C4-2B (cell line): Measurements from ENCODE around the gene LRRC75A.

ENCODE experiments used
- H3K27ac ChIP-seq: fragments of 450-650 bp; 2 replicates; pipeline ENCODE4 v1.5.1; 2017
- CTCF ChIP-seq: fragments of 450-650 bp; conservative IDR thresholded peaks from 2 replicates; pipeline ENCODE4 v1.5.1; 2017; ENCODE audit warnings: mild to moderate bottlenecking
- ZFX ChIP-seq: fragments of 450-650 bp; IDR thresholded peaks from 2 replicates; pipeline ENCODE4 v1.6.1; 2017

Gene LRRC75A

GRCh38 chr17:16468428-16468992 is 23.5 kb downstream of the LRRC75A start:
- TF ChIP-seq CTCF (no peak), ZFX (no peak)

DNA sequence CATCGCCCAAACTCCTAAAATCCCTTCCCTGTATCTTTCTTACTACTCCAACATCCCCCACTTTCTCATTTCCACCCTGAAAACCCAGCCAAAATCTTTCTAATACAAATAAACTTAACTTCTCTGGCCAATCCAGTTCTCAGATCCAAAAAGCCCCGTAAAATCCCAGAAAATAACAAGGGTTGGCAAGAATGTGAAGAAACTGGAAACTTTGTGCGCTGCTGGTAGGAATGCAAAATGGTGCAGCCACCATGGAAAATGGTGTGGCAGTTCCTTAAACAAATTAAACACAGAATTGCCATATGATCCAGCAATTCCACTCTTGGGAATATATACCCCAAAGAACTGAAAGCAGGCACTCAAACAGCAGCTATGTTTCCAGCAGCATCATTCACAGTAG is 24.1 kb downstream of the LRRC75A start:
- TF ChIP-seq ZFX (no peak), CTCF (no peak)
- peak overlapping the region; percentile 28; the same call in 1 of the 2 replicates for H3K27ac ChIP-seq

More at GRCh38 chr17:16468428-16468992, 23.5 kb downstream of the LRRC75A start:
- H3K27ac ChIP-seq = peak overlapping the region; percentile 28

- H3K27ac ChIP-seq = no peak overlapping the region
- TF ChIP-seq CTCF (no peak), ZFX (no peak)
Observed at GRCh38 chr17:16467044-16467443, 24.9 kb downstream of the LRRC75A start.

GRCh38 chr17:16466407-16466806 is 25.6 kb downstream of the LRRC75A start:
- TF ChIP-seq CTCF (no peak), ZFX (no peak)
- H3K27ac ChIP-seq = no peak overlapping the region

- H3K27ac ChIP-seq = no peak overlapping the region
- no peak for TF ChIP-seq ZFX
- no peak for TF ChIP-seq CTCF
Observed at GRCh38 chr17:16465861-16466338, 26.1 kb downstream of the LRRC75A start.

DNA sequence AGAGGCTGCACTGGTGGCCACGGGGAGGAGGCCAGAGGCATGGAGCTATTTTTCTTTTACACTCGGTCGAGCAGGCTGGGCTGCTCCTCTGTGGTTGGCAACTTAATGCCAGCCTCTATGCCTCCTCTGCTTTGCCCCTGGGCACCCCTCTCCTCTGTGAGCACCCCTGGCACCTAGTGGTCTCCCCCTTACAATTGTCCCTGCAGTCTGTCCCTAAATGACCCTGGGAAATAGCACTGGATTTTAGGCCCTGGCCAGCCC is 27.0 kb downstream of the LRRC75A start:
- H3K27ac ChIP-seq = no peak overlapping the region
- TF ChIP-seq CTCF (no peak), ZFX (no peak)

DNA sequence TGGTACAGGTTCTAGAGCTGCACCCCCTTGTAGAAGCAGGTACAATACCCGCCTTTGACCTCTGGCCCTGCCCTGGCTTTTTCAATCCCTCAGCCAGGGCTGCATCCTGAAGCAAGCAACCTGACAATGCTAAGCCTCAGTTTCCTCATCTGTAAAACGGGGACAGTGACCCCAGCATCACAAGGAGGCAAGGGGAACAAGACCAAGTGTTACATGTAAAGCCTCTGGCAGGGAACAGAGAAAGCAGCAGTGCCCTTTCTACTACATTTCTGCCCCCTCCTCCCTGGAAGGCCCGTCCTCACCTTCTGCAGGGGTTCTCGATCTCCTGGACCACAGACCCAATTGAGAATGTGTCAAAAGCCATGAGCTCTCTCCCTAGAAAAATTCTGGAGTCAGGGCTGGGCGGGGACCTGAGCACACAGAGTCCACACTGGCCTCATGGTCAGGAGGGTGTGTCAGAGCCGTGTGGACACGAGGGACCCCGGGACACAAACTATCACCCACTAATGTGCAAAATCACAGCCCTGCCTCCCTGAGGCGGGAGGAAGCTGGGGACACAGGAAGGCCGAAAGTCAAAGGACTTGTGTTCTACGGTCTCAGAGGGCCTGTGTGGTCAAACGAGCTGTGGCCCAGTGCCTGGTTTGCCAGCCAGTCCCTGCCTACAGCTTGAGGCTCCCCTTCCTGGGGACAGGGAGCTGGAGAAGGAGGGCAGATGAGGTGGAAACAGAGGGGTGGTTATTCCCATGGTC is 27.5 kb downstream of the LRRC75A start:
- no peak overlapping the region for H3K27ac ChIP-seq
- TF ChIP-seq CTCF = no peak
- no peak for TF ChIP-seq ZFX
